Panc1 (cell line): ENCODE data around the gene CTRB2. TPM values are rescaled to one million over a fixed set of nuclear protein-coding genes. Genes with fewer than 3 reads are reported as not detected.

ENCODE experiments used
- ATAC-seq: fragments of 200-7000 bp; cut with Tn5 transposase; 2 replicates; pipeline ENCODE4 v1.9.1; 2020; ENCODE audit warnings: mild to moderate bottlenecking, moderate library complexity
- Bru-seq: library from RNA; stranded (reverse); fragments of 400-500 nt; gene quantifications from one replicate; lab custom pipeline; 2021; lab: Mats Ljungman, UMichigan
- BruChase-seq, 2 experiments: library from RNA; stranded (reverse); fragments of 400-500 nt; gene quantifications; one replicate each; lab custom pipeline; 2021; lab: Mats Ljungman, UMichigan
- BruUV-seq: library from RNA; stranded (reverse); fragments of 400-500 nt; replicated peaks from 2 replicates; lab custom pipeline; 2021; lab: Mats Ljungman, UMichigan
- CTCF ChIA-PET: fragments of 300-600 bp; sonication (Branson Sonifier 250); formaldehyde crosslinking; loops from one replicate; lab custom pipeline; 2022; ENCODE audit warnings: antibody characterized with exemption; lab: Charles Lee
- POLR2A ChIA-PET: fragments of 300-600 bp; sonication (Branson Sonifier 250); formaldehyde crosslinking; loops from one replicate; lab custom pipeline; 2022; ENCODE audit warnings: antibody characterized with exemption; lab: Charles Lee
- DNase-seq: peaks from one replicate; pipeline ENCODE4 v3.0.0-alpha.2; 2010; ENCODE audit warnings: low read depth, low spot score
- H3K27ac ChIP-seq: 2 replicates; pipeline ENCODE4 v1.5.1; 2011; ENCODE audit warnings: mild to moderate bottlenecking, low read length, inconsistent platforms
- H3K27me3 ChIP-seq: fragments of 200-500 bp; sonication (Bioruptor generic); 2 replicates; pipeline ENCODE4 v1.6.0; 2014; ENCODE audit warnings: low read length, inconsistent platforms; ENCODE audit not compliant: control insufficient read depth, insufficient read depth
- H3K36me3 ChIP-seq: fragments of 200-500 bp; sonication (Bioruptor generic); 2 replicates; pipeline ENCODE4 v1.5.1; 2014; ENCODE audit warnings: inconsistent platforms, mild to moderate bottlenecking, low read length, moderate library complexity; ENCODE audit not compliant: control insufficient read depth, insufficient read depth
- H3K4me1 ChIP-seq: 2 replicates; pipeline ENCODE4 v1.5.1; 2011; ENCODE audit warnings: inconsistent platforms, mild to moderate bottlenecking, low read length, moderate library complexity; ENCODE audit not compliant: control insufficient read depth, insufficient read depth
- H3K4me3 ChIP-seq, 2 experiments: 2 replicates each; pipeline ENCODE4 v1.5.1; 2011 to 2012; ENCODE audit warnings: low read depth in 2 of 2, low read length in 2 of 2, mild to moderate bottlenecking in 2 of 2, inconsistent platforms in 1 of 2, moderate library complexity in 1 of 2
- H3K9me3 ChIP-seq: fragments of 200-500 bp; sonication (Bioruptor generic); 2 replicates; pipeline ENCODE4 v1.5.1; 2014; ENCODE audit warnings: low read depth, mild to moderate bottlenecking, inconsistent platforms, low read length, moderate library complexity; ENCODE audit not compliant: control insufficient read depth, insufficient read depth
- CTCF ChIP-seq: fragments of 450-650 bp; IDR thresholded peaks from 2 replicates; pipeline ENCODE4 v1.5.1; 2017; ENCODE audit warnings: mild to moderate bottlenecking
- POLR2AphosphoS5 ChIP-seq: IDR thresholded peaks from 2 replicates; pipeline ENCODE4 v1.6.1; 2012; ENCODE audit warnings: mild to moderate bottlenecking, low read depth, low read length, moderate library complexity
- REST ChIP-seq, 2 experiments: IDR thresholded peaks; 2 replicates each; pipeline ENCODE4 v1.6.1; 2011 to 2012; ENCODE audit warnings: low read depth in 2 of 2, control low read depth in 1 of 2, low read length in 1 of 2, mild to moderate bottlenecking in 1 of 2, moderate library complexity in 1 of 2; ENCODE audit not compliant: insufficient read depth in 1 of 2
- SIN3A ChIP-seq: IDR thresholded peaks from 2 replicates; pipeline ENCODE4 v1.6.1; 2012; ENCODE audit warnings: low read depth, mild to moderate bottlenecking, low read length, moderate library complexity, borderline replicate concordance; ENCODE audit not compliant: insufficient read depth
- TCF7L2 ChIP-seq: IDR thresholded peaks from 2 replicates; pipeline ENCODE4 v1.6.1; 2011; ENCODE audit warnings: mild to moderate bottlenecking, low read depth, low read length, inconsistent platforms
- in situ Hi-C: cut with HindIII; loops from 2 replicates; pipeline ENCODE4 v1.10.0; 2016; ENCODE audit warnings: low sequenced_read_pairs, low pct_unique_long_range_greater_than_20kb
- intact Hi-C: fragments of 100-400 bp; cut with micrococcal nuclease; formaldehyde crosslinking; loops from one replicate; pipeline ENCODE4 v1.10.0; 2022; ENCODE audit not compliant: unreplicated experiment
- long read RNA-seq: library from polyadenylated mRNA; unstranded; transcript quantifications from one replicate; pipeline ENCODE4 v2.0.0, GENCODE V29; 2021; ENCODE audit not compliant: unreplicated experiment
- polyA plus RNA-seq: library from polyadenylated mRNA; unstranded; fragments of >200 nt; gene quantifications from one replicate; pipeline ENCODE4 v1.2.1, GENCODE V29; 2012; ENCODE audit warnings: missing spikeins; ENCODE audit not compliant: insufficient read length
- total RNA-seq: library from RNA; stranded (reverse); gene quantifications from one replicate; pipeline ENCODE4 v1.2.1, GENCODE V29; 2021; ENCODE audit not compliant: unreplicated experiment

The CTRB2 gene
- 5.0 TPM for total RNA-seq
- not detected for polyA plus RNA-seq
- not detected for Bru-seq, nascent RNA
- not detected for BruChase-seq, experiment 1, labeled RNA remaining after a 2-hour chase
- BruChase-seq, experiment 2, labeled RNA remaining after a 6-hour chase = not detected
- long read RNA-seq = 0 reads

- in situ Hi-C loops (no loop called here), intact Hi-C loops (loop anchor here (2.0 kb wide), 1 partner anchor 18 kb away; no protein-coding TSS in a partner anchor)
- Histone ChIP-seq H3K27ac (no peak within 1 kb of the TSS), H3K36me3 (no peaks in the 10 kb centered on the region), H3K4me1 (no peaks in the 10 kb centered on the region), H3K4me3 (no peak within 1 kb of the TSS), H3K27me3 (no peaks in the 10 kb centered on the region), H3K9me3 (no peaks in the 10 kb centered on the region)
- DNase-seq = no peak
- CTCF ChIA-PET = interaction anchor here (0.6 kb wide), 1 partner anchor 303 kb away, joined by 4 read pairs; no protein-coding TSS in a partner anchor
- no peak for TF ChIP-seq POLR2AphosphoS5
- TF ChIP-seq CTCF = no peak
- TF ChIP-seq SIN3A = no peak
- BruUV-seq = no TSS peak
- peak; percentile 40 for ATAC-seq
- POLR2A ChIA-PET = no interaction called here
These were observed at the start of gene CTRB2 for GRCh38 chr16:75206749-75207451. TSS of gene CTRB2 (minus strand) at chr16:75207161. CDS start at chr16:75207141, 20 bp downstream.

GRCh38 chr16:75256059-75256571 lies 49.2 kb upstream of the CTRB2 start:
- in situ Hi-C loops = no loop called here

More at GRCh38 chr16:75256059-75256571, 49.2 kb upstream of the CTRB2 start:
- intact Hi-C loops = no loop called here
- Histone ChIP-seq H3K4me1 (peaks cover 59% of the 10 kb centered on the region), H3K36me3 (no peaks in the 10 kb centered on the region), H3K27ac (peak overlapping the region; percentile 54; the same call in 1 of the 2 replicates), H3K4me3 (no peak overlapping the region), H3K27me3 (no peaks in the 10 kb centered on the region), H3K9me3 (no peaks in the 10 kb centered on the region)
- DNase-seq = no peak
- ATAC-seq = no peak
- TF ChIP-seq SIN3A = no peak
- no peak for TF ChIP-seq CTCF
- TF ChIP-seq POLR2AphosphoS5 = no peak
- TF ChIP-seq TCF7L2 = no peak
- no peak for TF ChIP-seq REST (IDR thresholded peaks at IDR 0.05; ENCODE audit: insufficient read depth in 1 of 2, low read depth in 2 of 2, low read length in 1 of 2)
- ChIA-PET CTCF (no interaction called here), POLR2A (no interaction called here)
- BruUV-seq = no TSS peak
